Suprapubic skin (tissue), 3 donors: Measurements from ENCODE around the gene RBL2.

ENCODE experiments used
- CTCF ChIP-seq, 2 donors: fragments of 200-600 bp in 1 of 2; fragments of 450-650 bp in 1 of 2; sonication (generic) in 1 of 2; IDR thresholded peaks; one replicate each; pipeline ENCODE4 v1.5.1; 2016 to 2019; ENCODE audit warnings: antibody characterized with exemption in 2 of 2, mild to moderate bottlenecking in 1 of 2, moderate library complexity in 1 of 2
- EP300 ChIP-seq: sonication (generic); formaldehyde crosslinking; IDR thresholded peaks from one replicate; pipeline ENCODE4 v1.6.1; 2017; ENCODE audit warnings: antibody characterized with exemption
- POLR2A ChIP-seq, 2 donors: fragments of 450-650 bp; IDR thresholded peaks; one replicate each; pipeline ENCODE4 v1.6.1; 2017; ENCODE audit warnings: antibody characterized with exemption in 2 of 2, mild to moderate bottlenecking in 2 of 2, moderate library complexity in 2 of 2

- TF ChIP-seq CTCF (IDR thresholded peaks at IDR 0.05) (no peak), POLR2A (IDR thresholded peaks at IDR 0.05) (no peak), EP300 (no peak)
These were observed 29.3 kb upstream of the RBL2 start for GRCh38 chr16:53404959-53405358.
